ENCODE measurements around the gene VWA1.
"Not testable (repeated sequence)": the region's sequence is repeated elsewhere in the genome, so short reads cannot be mapped to it uniquely, and the experiment has no call there.

The VWA1 gene

DNA sequence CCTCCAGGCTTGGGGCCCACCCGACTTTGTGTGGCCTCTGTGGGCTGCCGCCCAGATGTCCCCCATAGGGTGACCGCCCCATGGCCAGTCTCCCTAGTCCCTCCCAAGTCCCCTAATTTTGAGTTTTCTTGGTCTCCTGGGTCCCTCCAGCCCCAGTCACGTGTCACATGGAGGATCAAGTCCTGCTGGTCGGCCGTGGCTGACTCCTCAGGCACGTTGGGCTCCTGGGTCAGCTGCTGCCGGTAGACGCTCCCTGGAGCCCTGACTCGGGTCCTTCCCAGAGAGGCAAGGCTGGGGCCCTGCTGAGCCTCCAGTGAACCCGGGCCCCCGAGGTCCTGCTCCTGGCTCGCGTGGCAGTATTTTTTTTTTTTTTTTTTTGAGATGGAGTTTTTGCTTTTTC is 24.2 kb downstream of the VWA1 start:
- not testable (repeated sequence) for DNase-seq

GRCh38 chr1:1460540-1461130 is 25.1 kb downstream of the VWA1 start:
- DNase-seq: no peak

DNA sequence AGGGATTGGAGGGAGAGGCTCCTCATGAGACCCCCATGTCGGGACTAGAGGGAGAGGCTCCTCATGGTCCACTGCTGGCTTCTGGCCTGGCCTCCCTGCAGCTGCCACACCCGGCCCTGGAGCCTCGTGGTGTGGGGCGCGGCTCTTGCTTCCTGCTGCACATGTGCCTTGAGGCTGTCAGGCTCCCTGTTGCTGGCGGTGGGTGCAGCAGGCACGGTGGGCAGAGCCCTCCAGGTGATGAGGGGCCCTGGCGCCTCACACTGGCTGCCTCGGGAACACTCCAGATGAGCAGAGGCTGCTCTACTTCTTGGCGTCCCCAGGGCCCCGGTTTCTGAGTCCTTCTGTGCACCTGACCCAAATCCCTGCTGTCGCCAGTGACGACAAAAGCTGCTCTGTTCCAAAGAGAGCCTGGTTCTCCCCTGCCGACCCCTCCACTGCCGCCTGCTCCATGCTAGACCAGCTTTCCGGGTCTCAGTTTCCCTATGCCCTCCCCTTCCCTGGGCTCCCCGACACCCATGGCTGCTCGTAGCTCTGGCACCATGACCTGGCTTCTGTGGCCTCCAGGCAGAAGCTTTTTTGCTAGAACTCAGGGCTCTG is 26.3 kb downstream of the VWA1 start:
- DNase-seq: no peak

DNA sequence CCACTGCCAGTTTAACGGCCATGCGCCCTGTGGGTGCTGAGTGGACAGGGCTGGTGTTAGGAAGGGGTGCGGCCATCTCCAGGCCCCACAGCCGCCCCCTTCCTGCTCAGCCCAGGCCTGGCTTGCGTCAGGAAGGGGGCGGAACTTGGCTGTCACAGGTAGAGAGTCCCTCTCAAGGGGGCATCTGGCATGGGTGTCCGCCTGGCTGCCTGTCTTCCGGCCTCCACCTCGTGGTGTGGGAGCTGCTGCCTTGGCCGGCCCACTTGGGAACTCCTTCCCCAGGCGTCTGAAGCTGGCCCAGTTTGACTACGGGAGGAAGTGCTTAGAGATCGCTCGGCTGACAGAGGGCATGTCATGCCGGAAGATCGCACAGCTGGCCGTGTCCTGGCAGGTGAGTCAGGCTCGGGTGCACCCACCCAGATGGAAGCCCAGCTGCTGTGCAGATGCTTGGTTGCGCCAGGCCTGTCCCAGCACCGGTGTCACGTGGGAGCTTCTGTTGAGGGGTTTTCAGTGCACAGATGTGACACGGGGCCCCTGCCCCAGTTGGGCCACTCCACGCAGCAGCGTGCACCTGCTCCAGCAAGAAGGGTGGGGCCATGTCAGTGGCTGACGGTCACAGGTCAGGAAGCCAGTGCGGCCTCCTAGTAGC is 27.0 kb downstream of the VWA1 start:
- DNase-seq: peak; percentile 36

DNA sequence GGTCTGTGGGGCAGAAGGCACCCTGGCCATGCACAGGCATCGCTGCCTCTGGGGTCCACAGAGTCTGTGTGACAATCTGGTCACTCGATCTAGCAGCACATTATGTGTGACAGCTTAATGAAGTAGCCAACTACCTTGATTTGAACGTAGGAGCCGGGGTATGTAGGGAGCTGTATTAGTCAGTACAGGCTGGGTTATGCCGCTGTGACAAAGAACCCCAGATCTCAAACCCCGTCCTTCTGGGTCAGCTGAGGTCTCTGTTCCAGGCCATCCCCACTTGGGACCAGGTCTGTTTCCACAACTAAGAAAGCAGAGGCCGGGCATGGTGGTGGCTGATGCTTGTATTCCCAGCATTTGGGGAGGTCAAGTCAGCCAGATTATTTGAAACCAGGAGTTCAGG is 27.8 kb downstream of the VWA1 start:
- no peak for DNase-seq

- DNase-seq: not testable (repeated sequence)
Observed at GRCh38 chr1:1468196-1468985, 32.9 kb downstream of the VWA1 start.

GRCh38 chr1:1470626-1471388 is 35.3 kb downstream of the VWA1 start:
- DNase-seq: no peak

DNA sequence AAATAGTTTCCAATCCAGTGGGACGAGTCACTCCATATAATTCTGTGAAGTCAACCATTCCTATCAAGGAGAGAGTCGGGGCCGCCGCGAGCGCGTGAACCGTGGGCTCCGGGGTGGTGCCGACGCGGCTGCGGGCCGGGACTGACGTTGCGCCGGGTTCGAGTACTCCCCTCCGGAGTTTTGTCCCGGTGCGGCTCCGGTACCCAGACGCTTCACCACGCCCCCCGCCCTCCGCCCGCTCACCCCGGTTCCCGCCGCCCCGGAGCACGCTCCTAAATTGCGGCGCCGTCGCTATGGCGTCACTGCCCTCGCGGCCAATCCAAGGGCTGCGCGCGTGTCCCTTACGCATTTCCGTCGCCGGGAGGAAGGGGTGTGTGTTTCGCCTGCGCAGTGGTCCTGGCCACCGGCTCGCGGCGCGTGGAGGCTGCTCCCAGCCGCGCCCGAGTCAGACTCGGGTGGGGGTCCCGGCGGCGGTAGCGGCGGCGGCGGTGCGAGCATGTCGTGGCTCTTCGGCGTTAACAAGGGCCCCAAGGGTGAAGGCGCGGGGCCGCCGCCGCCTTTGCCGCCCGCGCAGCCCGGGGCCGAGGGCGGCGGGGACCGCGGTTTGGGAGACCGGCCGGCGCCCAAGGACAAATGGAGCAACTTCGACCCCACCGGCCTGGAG is 36.0 kb downstream of the VWA1 start, which contains the start of gene ATAD3B:
ATAD3B (plus strand) TSS at position 377 of the 664 bp plus-strand sequence; CDS start at position 497, 120 bp downstream.
- peak; percentile 80 for DNase-seq

- DNase-seq: not testable (repeated sequence)
Observed at GRCh38 chr1:1472053-1472876, 36.8 kb downstream of the VWA1 start.

DNA sequence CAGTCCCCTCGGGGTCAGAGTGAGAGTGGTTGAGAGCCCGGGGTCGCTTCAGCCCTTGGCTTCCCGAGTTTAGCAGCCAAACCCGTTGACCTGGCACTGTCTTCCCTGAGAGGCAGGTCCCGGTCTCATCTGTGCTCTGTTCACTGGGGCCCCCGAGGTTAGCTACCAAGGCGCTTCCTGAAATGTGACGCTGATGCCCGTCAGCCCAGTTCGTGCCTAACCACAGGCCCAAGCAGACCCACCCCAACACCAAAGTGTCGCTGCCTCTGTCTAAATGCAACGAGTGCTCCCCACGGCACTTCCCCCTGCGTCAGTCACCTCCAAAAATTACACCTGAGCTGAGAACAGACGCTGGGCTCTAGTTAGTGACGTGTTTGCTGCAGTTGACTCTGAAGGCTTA is 40.5 kb downstream of the VWA1 start:
- DNase-seq: not testable (repeated sequence)

- no peak for DNase-seq
Observed at GRCh38 chr1:1477206-1477605, 41.7 kb downstream of the VWA1 start.

GRCh38 chr1:1479547-1480487 is 44.3 kb downstream of the VWA1 start:
- no peak for DNase-seq

GRCh38 chr1:1480488-1480867 is 45.0 kb downstream of the VWA1 start:
- DNase-seq: not testable (repeated sequence)

DNA sequence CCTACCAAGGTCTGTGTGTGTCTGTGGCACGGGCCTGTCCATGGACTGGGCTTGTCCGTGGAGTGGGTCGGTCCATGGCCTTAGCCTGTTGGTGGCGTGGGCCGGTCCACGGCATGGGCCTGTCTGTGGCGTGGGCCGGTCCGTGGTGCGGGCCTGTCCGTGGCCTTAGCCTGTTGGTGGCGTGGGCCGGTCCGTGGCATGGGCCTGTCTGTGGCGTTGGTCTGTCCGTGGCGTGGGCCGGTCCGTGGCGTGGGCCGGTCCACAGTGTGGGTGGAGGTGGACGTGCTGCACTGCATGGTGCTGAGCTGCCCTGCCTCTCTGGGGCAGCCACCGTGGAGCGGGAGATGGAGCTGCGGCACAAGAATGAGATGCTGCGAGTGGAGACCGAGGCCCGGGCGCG is 46.3 kb downstream of the VWA1 start:
- not testable (repeated sequence) for DNase-seq

GRCh38 chr1:1482856-1483255 is 47.4 kb downstream of the VWA1 start:
- DNase-seq: no peak

DNA sequence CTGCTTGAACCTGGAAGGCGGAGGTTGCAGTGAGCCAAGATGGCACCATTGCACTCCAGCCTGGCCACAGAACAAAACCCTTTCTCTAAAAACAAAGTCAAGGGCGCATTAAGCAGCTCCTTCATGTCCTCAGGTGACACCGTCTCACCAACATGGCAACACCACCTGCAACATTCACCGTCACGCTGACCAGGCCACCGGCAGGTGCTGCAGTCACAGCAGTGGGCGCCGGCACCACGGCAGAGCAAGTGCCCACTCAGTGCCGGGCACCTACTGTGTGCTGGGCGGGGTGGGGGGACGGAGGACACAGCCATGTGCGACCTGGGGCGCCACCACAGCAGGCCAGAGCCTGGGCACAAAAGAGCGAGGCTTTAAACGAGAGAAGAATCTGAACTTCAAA is 48.2 kb downstream of the VWA1 start:
- DNase-seq: no peak

- DNase-seq: not testable (repeated sequence)
Observed at GRCh38 chr1:1484976-1485750, 49.7 kb downstream of the VWA1 start.

DNA sequence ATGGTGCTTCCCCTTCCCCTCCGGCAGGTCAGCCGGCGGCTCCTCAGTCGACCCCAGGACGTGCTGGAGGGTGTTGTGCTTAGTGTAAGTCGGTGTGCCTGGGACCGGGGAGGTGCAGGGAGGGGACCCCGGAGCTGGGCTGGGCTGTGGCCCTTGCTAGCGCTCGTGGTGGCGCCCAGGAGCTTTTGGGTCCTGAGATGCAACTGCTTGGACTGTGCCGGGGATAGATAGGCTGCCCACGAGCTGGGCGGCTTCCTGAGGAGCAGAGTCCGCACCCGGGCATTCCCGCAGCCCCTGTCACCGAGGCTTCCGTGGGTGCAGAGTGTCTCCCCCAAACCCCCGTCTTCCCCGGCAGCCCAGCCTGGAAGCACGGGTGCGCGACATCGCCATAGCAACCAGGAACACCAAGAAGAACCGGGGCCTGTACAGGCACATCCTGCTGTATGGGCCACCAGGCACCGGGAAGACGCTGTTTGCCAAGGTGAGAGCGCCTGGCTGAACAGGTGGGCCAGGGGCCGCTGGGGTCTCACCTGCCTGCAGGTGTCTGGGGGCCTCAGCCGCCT is 50.3 kb downstream of the VWA1 start:
- not testable (repeated sequence) for DNase-seq

DNA sequence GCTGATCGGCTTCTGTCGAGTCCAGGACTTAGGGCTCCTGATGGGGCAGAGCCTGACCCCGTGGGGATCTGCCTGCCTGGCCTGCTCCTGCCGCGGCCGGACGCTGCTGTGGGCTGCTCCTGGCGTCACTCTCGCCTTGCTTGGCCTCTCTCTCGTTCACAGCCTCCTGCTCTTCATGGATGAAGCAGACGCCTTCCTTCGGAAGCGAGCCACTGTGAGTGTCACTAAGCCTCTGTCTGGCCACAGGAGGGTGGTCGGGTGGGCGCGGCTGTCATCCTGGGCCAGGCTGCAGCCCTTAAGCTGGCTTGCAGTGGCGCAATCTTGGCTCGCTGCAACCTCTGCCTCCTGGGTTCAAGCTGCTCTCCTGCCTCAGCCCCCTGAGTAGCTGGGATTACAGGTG is 52.2 kb downstream of the VWA1 start:
- DNase-seq: no peak
